Nephron progenitor cell (in vitro differentiated cells): ENCODE data around the gene KIF26A.
A peak's percentile ranks its signal among the peaks of the same experiment; 100 is the strongest.

Source experiments
- DNase-seq: peaks from one replicate; pipeline ENCODE4 v3.0.0; 2021
- H3K27ac Mint-ChIP-seq: 2 replicates; pipeline ENCODE4 v1.8.0; 2021; ENCODE audit warnings: mild to moderate bottlenecking, moderate library complexity, mixed read lengths
- H3K27me3 Mint-ChIP-seq: 2 replicates; pipeline ENCODE4 v1.8.0; 2021; ENCODE audit warnings: mild to moderate bottlenecking, low read depth, mixed read lengths; ENCODE audit not compliant: poor library complexity
- H3K36me3 Mint-ChIP-seq: 2 replicates; pipeline ENCODE4 v1.8.0; 2021; ENCODE audit warnings: low read depth, mixed read lengths
- H3K4me1 Mint-ChIP-seq: 2 replicates; pipeline ENCODE4 v1.8.0; 2021; ENCODE audit warnings: mixed read lengths
- H3K4me3 Mint-ChIP-seq: 2 replicates; pipeline ENCODE4 v1.8.0; 2021; ENCODE audit warnings: mild to moderate bottlenecking, moderate library complexity, mixed read lengths
- H3K9me3 Mint-ChIP-seq: 2 replicates; pipeline ENCODE4 v1.8.0; 2021; ENCODE audit warnings: mild to moderate bottlenecking, moderate library complexity, mixed read lengths
- TF ChIP-seq, protein P1 (sequence below): fragments of 200-600 bp; sonication (generic); IDR thresholded peaks from 2 replicates; pipeline ENCODE4 v1.5.0; 2021; ENCODE audit warnings: antibody characterized with exemption

KIF26A gene

DNA sequence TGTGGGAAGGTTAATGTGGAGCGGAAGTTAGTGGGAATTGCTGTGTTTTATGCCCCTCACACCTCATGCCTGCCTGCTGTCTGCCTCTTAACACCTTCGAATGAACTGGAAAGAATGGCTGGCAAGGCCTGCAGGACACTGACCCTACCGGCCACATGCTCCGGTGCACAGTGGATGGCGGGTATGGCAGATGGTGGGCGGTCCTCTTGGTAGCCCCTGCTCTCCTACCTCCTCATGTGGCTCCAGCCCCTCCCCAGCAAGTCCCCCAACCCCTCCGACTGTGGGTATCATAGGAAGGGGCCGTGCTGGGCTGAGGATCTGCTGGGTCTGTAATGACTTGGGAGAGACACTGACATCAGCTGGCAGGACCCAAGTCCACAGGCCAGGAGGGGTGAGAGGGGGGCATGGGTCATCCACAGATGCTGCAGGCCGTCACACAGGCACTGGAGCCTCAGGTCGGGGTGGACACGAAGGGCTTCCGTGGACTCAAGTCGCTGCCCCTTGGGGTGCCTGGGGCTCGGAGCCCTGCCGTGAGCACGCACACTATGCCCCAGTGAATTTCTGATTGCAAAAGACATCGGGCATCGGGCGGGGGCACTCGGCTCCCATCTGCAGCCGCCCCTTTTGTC is 77.4 kb downstream of the KIF26A start:
- H3K27ac Mint-ChIP-seq: peak overlapping the region; percentile 29
- H3K4me1 Mint-ChIP-seq: peaks cover 35% of the 10 kb centered on the region
- H3K27me3 Mint-ChIP-seq: peaks cover 69% of the 10 kb centered on the region
- DNase-seq: no peak
- H3K4me3 Mint-ChIP-seq: no peak overlapping the region
- H3K9me3 Mint-ChIP-seq: no peaks in the 10 kb centered on the region
- TF ChIP-seq, protein P1, sequence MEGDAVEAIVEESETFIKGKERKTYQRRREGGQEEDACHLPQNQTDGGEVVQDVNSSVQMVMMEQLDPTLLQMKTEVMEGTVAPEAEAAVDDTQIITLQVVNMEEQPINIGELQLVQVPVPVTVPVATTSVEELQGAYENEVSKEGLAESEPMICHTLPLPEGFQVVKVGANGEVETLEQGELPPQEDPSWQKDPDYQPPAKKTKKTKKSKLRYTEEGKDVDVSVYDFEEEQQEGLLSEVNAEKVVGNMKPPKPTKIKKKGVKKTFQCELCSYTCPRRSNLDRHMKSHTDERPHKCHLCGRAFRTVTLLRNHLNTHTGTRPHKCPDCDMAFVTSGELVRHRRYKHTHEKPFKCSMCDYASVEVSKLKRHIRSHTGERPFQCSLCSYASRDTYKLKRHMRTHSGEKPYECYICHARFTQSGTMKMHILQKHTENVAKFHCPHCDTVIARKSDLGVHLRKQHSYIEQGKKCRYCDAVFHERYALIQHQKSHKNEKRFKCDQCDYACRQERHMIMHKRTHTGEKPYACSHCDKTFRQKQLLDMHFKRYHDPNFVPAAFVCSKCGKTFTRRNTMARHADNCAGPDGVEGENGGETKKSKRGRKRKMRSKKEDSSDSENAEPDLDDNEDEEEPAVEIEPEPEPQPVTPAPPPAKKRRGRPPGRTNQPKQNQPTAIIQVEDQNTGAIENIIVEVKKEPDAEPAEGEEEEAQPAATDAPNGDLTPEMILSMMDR: no peak
- H3K36me3 Mint-ChIP-seq: no peaks in the 10 kb centered on the region

DNA sequence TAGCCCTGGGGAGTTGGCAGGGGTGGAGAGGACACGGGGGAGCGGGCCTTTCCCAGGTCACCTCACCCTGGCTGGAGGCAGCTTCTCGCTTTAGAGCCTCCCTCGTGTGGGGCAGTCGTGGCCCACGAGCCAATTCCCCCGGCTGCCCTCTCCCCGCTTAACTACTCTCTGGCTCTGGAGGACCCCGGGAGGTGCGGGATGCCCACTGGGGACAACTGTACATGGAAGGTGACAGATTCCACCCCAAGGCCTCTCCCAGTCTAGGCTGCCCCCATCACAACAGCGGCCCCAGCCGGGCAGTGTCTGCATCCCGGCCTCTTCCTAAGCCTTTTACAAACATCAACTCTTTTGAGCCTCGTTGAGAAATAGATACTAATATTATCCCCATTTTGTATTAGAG is 78.1 kb downstream of the KIF26A start:
- no peak for DNase-seq
- TF ChIP-seq, protein P1: no peak
- peaks cover 66% of the 10 kb centered on the region for H3K27me3 Mint-ChIP-seq
- no peak overlapping the region for H3K27ac Mint-ChIP-seq
- no peaks in the 10 kb centered on the region for H3K9me3 Mint-ChIP-seq
- H3K36me3 Mint-ChIP-seq: no peaks in the 10 kb centered on the region
- no peak overlapping the region for H3K4me3 Mint-ChIP-seq
- peaks cover 31% of the 10 kb centered on the region for H3K4me1 Mint-ChIP-seq

DNA sequence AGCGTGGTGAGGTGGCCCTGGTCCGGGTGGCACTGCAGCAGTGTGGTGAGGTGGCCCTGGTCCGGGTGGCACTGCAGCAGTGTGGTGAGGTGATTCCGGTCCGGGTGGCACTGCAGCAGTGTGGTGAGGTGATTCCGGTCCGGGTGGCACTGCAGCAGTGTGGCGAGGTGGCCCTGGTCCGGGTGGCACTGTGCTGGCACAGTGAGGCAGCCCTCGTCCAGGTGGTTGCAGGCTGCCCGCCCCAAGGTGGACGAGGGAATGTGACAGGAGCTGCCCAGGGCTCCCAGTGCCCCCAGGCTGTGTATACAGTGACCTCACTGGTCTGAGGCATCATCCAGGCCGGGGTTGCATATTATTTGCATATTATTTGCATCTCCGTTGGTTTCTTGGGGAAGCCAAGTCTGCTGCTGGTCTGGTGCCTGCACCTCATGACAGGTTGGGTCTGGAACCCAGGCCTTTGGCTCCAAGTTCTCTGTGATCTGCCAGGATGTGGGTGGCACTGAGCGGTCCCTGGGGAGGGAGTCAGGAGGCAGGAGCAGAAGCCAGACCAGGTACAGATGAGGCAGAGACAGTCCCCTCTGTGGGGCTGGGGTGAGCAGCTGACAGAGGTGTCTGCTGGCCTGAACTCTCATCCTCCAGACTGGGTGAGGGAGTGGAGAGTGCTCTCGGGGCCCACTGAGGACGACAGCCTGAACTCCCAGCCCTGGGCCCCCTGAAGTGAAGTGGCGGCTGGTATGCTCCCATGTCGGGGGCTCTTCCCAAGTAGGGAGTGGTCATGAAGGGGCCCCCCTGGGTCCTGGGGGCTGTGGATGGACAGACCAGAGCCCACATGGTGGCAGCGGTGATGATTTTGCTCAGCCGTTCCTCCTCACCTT is 79.3 kb downstream of the KIF26A start:
- Mint-ChIP-seq H3K4me1 (peaks cover 30% of the 10 kb centered on the region), H3K27me3 (peaks cover 69% of the 10 kb centered on the region), H3K36me3 (no peaks in the 10 kb centered on the region), H3K9me3 (no peaks in the 10 kb centered on the region), H3K27ac (no peak overlapping the region), H3K4me3 (no peak overlapping the region)
- DNase-seq: no peak
- TF ChIP-seq, protein P1: no peak

DNA sequence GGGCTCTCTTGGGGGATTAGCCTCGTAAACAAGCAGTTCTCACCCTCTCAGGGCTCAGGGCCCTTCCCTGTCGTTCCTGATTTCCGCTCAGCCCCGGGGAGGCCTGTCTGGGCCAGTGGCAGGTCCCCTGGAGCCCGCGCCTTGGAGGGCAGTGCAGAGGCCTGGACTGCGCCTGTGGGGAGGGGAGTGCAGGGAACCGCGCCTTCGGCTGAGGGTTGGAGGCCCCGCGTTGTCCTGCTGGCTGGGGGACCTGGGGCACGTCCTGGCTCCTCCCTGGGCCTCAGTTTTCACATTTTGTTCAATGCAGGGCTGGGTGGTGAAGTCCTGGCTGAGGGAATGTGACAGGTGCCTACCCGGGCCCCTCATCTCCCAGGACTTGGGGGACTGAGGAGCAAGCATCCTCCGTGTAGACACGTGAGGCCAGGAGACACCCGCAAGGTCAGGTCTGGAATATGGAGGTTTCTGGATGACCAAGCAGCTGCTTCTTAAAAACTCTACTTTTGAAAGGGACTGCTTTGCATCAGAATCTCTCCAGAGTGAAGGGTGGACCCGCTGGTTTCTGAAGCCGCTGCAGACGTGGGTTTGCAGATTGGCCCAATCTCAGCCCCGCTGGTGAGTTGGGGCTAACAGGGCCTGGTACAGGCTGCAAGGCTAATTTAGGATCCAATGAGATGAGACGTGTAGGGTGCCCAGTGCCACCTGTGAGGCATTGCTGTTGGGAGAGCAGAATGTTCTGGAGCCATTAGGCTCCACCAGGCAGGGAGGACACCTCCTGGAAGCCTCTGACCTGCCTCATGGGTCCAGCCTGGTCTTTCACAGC is 80.2 kb downstream of the KIF26A start:
- Mint-ChIP-seq H3K27me3 (peaks cover 63% of the 10 kb centered on the region), H3K9me3 (no peaks in the 10 kb centered on the region), H3K36me3 (no peaks in the 10 kb centered on the region), H3K4me3 (no peak overlapping the region), H3K27ac (no peak overlapping the region), H3K4me1 (peaks cover 37% of the 10 kb centered on the region)
- TF ChIP-seq, protein P1: no peak
- no peak for DNase-seq

DNA sequence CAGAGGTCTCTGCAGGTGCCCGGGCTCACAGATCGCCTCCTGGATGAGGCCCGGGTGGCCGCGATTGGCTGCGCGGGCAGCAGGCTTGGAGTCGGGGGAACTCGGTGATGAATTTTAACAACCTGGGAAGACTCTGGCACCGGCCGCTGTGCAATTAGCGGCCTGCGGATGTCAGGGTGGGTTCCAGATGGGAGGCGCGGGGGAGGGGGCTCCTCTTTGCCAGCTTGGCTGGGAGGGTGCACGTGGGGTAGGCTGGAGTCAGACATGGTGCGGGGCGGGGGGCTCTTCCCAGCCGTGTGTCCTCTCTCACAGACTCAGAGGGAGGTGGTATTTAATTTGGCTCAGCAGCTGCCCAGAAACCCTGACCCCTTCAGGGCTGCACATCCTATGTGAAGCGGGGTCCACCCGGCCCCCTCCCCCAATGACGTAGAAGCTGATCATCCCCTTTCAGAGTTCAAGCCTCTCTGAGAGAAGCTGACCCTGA is 81.4 kb downstream of the KIF26A start:
- TF ChIP-seq, protein P1: no peak
- H3K27ac Mint-ChIP-seq: no peak overlapping the region
- DNase-seq: no peak
- no peak overlapping the region for H3K4me3 Mint-ChIP-seq
- no peaks in the 10 kb centered on the region for H3K36me3 Mint-ChIP-seq
- no peaks in the 10 kb centered on the region for H3K9me3 Mint-ChIP-seq
- H3K27me3 Mint-ChIP-seq: peaks cover 61% of the 10 kb centered on the region
- H3K4me1 Mint-ChIP-seq: peaks cover 49% of the 10 kb centered on the region
